Panc1 (cell line): ENCODE data around the gene PCDHGA2. TPM values are rescaled to one million over a fixed set of nuclear protein-coding genes. Genes with fewer than 3 reads are reported as not detected.
A peak's percentile ranks its signal among the peaks of the same experiment; 100 is the strongest.
"Not testable (repeated sequence)": the region's sequence is repeated elsewhere in the genome, so short reads cannot be mapped to it uniquely, and the experiment has no call there.

Source experiments
- ATAC-seq: fragments of 200-7000 bp; cut with Tn5 transposase; 2 replicates; pipeline ENCODE4 v1.9.1; 2020; ENCODE audit warnings: mild to moderate bottlenecking, moderate library complexity
- BruUV-seq: library from RNA; stranded (reverse); fragments of 400-500 nt; replicated peaks from 2 replicates; lab custom pipeline; 2021; lab: Mats Ljungman, UMichigan
- CTCF ChIA-PET: fragments of 300-600 bp; sonication (Branson Sonifier 250); formaldehyde crosslinking; loops from one replicate; lab custom pipeline; 2022; ENCODE audit warnings: antibody characterized with exemption; lab: Charles Lee
- POLR2A ChIA-PET: fragments of 300-600 bp; sonication (Branson Sonifier 250); formaldehyde crosslinking; loops from one replicate; lab custom pipeline; 2022; ENCODE audit warnings: antibody characterized with exemption; lab: Charles Lee
- DNase-seq: peaks from one replicate; pipeline ENCODE4 v3.0.0-alpha.2; 2010; ENCODE audit warnings: low read depth, low spot score
- H3K27ac ChIP-seq: 2 replicates; pipeline ENCODE4 v1.5.1; 2011; ENCODE audit warnings: mild to moderate bottlenecking, low read length, inconsistent platforms
- H3K27me3 ChIP-seq: fragments of 200-500 bp; sonication (Bioruptor generic); 2 replicates; pipeline ENCODE4 v1.6.0; 2014; ENCODE audit warnings: low read length, inconsistent platforms; ENCODE audit not compliant: control insufficient read depth, insufficient read depth
- H3K36me3 ChIP-seq: fragments of 200-500 bp; sonication (Bioruptor generic); 2 replicates; pipeline ENCODE4 v1.5.1; 2014; ENCODE audit warnings: inconsistent platforms, mild to moderate bottlenecking, low read length, moderate library complexity; ENCODE audit not compliant: control insufficient read depth, insufficient read depth
- H3K4me1 ChIP-seq: 2 replicates; pipeline ENCODE4 v1.5.1; 2011; ENCODE audit warnings: inconsistent platforms, mild to moderate bottlenecking, low read length, moderate library complexity; ENCODE audit not compliant: control insufficient read depth, insufficient read depth
- H3K4me3 ChIP-seq, 2 experiments: 2 replicates each; pipeline ENCODE4 v1.5.1; 2011 to 2012; ENCODE audit warnings: low read depth in 2 of 2, low read length in 2 of 2, mild to moderate bottlenecking in 2 of 2, inconsistent platforms in 1 of 2, moderate library complexity in 1 of 2
- H3K9me3 ChIP-seq: fragments of 200-500 bp; sonication (Bioruptor generic); 2 replicates; pipeline ENCODE4 v1.5.1; 2014; ENCODE audit warnings: low read depth, mild to moderate bottlenecking, inconsistent platforms, low read length, moderate library complexity; ENCODE audit not compliant: control insufficient read depth, insufficient read depth
- POLR2AphosphoS5 ChIP-seq: IDR thresholded peaks from 2 replicates; pipeline ENCODE4 v1.6.1; 2012; ENCODE audit warnings: mild to moderate bottlenecking, low read depth, low read length, moderate library complexity
- SIN3A ChIP-seq: IDR thresholded peaks from 2 replicates; pipeline ENCODE4 v1.6.1; 2012; ENCODE audit warnings: low read depth, mild to moderate bottlenecking, low read length, moderate library complexity, borderline replicate concordance; ENCODE audit not compliant: insufficient read depth
- TCF7L2 ChIP-seq: IDR thresholded peaks from 2 replicates; pipeline ENCODE4 v1.6.1; 2011; ENCODE audit warnings: mild to moderate bottlenecking, low read depth, low read length, inconsistent platforms
- in situ Hi-C: cut with HindIII; loops from 2 replicates; pipeline ENCODE4 v1.10.0; 2016; ENCODE audit warnings: low sequenced_read_pairs, low pct_unique_long_range_greater_than_20kb
- intact Hi-C: fragments of 100-400 bp; cut with micrococcal nuclease; formaldehyde crosslinking; loops from one replicate; pipeline ENCODE4 v1.10.0; 2022; ENCODE audit not compliant: unreplicated experiment
- total RNA-seq: library from RNA; stranded (reverse); gene quantifications from one replicate; pipeline ENCODE4 v1.2.1, GENCODE V29; 2021; ENCODE audit not compliant: unreplicated experiment
- TF ChIP-seq, protein P1 (sequence below): fragments of 450-650 bp; IDR thresholded peaks from 2 replicates; pipeline ENCODE4 v1.5.1; 2017; ENCODE audit warnings: mild to moderate bottlenecking
- TF ChIP-seq, protein P2 (sequence below), 2 experiments: IDR thresholded peaks; 2 replicates each; pipeline ENCODE4 v1.6.1; 2011 to 2012; ENCODE audit warnings: low read depth in 2 of 2, control low read depth in 1 of 2, low read length in 1 of 2, mild to moderate bottlenecking in 1 of 2, moderate library complexity in 1 of 2; ENCODE audit not compliant: insufficient read depth in 1 of 2

PCDHGA2 gene
- total RNA-seq, 1 experiment from 2014 or later, result 0.05 TPM

DNA sequence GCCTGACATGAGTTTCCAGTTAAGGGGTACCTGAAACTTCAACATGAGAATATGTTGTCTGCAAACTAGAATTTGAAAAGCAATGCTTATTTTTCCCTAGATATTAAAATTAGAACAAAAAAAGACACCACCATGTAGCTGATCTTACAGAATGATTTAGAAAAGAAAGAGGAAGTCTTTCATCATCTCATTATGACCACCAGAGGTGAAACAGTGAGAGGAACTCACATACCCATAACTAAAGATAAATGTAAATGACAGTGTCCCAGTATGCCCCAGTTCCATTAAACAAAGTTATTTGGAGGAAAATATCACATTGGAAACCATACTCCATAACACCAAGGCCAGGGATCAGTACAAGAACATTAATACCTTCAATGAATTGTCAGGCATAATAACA, 24.8 kb upstream of the PCDHGA2 start:
- POLR2A ChIA-PET, result no interaction called here

DNA sequence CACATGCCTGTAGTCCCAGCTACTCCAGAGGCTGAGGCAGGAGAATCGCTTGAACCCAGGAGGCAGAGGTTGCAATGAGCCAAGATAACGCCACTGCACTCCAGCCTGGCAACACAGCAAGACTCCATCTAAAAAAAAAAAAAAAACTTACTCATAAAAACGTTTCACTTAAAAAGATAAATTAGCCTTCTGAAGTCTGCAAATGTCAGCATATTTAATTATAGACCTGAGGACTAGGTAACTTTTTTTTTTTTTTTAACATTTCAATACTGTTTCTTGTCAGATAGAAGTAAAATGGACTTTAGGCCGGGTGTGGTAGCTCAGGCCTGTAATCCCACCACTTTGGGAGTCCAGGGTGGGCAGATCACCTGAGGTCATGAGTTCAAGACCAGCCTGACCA, 21.6 kb upstream of the PCDHGA2 start:
- in situ Hi-C loops, H3K4me1 ChIP-seq, H3K4me3 ChIP-seq, H3K27ac ChIP-seq, BruUV-seq, H3K27me3 ChIP-seq, CTCF ChIA-PET, DNase-seq, ATAC-seq, H3K36me3 ChIP-seq: not testable (repeated sequence)
- peaks cover 64% of the 10 kb centered on the region for H3K9me3 ChIP-seq
- POLR2A ChIA-PET, result interaction anchor here (0.6 kb wide), 2 partner anchors 57 to 1673 kb away, joined by 3 to 4 read pairs; no protein-coding TSS in a partner anchor
- intact Hi-C loops, result loop anchor here (10.0 kb wide), 1 partner anchor 52 kb away; no protein-coding TSS in a partner anchor

More for the DNA sequence above, 24.8 kb upstream of the PCDHGA2 start:
- peaks cover 65% of the 10 kb centered on the region for H3K9me3 ChIP-seq
- intact Hi-C loops (loop anchor here (10.0 kb wide), 1 partner anchor 49 kb away; no protein-coding TSS in a partner anchor), in situ Hi-C loops (no loop called here)
- TF ChIP-seq, protein P1, sequence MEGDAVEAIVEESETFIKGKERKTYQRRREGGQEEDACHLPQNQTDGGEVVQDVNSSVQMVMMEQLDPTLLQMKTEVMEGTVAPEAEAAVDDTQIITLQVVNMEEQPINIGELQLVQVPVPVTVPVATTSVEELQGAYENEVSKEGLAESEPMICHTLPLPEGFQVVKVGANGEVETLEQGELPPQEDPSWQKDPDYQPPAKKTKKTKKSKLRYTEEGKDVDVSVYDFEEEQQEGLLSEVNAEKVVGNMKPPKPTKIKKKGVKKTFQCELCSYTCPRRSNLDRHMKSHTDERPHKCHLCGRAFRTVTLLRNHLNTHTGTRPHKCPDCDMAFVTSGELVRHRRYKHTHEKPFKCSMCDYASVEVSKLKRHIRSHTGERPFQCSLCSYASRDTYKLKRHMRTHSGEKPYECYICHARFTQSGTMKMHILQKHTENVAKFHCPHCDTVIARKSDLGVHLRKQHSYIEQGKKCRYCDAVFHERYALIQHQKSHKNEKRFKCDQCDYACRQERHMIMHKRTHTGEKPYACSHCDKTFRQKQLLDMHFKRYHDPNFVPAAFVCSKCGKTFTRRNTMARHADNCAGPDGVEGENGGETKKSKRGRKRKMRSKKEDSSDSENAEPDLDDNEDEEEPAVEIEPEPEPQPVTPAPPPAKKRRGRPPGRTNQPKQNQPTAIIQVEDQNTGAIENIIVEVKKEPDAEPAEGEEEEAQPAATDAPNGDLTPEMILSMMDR, result no peak
- TF ChIP-seq POLR2AphosphoS5, result no peak
- TF ChIP-seq TCF7L2, result no peak
- TF ChIP-seq, protein P2, sequence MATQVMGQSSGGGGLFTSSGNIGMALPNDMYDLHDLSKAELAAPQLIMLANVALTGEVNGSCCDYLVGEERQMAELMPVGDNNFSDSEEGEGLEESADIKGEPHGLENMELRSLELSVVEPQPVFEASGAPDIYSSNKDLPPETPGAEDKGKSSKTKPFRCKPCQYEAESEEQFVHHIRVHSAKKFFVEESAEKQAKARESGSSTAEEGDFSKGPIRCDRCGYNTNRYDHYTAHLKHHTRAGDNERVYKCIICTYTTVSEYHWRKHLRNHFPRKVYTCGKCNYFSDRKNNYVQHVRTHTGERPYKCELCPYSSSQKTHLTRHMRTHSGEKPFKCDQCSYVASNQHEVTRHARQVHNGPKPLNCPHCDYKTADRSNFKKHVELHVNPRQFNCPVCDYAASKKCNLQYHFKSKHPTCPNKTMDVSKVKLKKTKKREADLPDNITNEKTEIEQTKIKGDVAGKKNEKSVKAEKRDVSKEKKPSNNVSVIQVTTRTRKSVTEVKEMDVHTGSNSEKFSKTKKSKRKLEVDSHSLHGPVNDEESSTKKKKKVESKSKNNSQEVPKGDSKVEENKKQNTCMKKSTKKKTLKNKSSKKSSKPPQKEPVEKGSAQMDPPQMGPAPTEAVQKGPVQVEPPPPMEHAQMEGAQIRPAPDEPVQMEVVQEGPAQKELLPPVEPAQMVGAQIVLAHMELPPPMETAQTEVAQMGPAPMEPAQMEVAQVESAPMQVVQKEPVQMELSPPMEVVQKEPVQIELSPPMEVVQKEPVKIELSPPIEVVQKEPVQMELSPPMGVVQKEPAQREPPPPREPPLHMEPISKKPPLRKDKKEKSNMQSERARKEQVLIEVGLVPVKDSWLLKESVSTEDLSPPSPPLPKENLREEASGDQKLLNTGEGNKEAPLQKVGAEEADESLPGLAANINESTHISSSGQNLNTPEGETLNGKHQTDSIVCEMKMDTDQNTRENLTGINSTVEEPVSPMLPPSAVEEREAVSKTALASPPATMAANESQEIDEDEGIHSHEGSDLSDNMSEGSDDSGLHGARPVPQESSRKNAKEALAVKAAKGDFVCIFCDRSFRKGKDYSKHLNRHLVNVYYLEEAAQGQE (IDR thresholded peaks at IDR 0.05; ENCODE audit: insufficient read depth in 1 of 2, low read depth in 2 of 2, low read length in 1 of 2), result no peak
- TF ChIP-seq SIN3A, result no peak
- H3K4me3 ChIP-seq, result no peak overlapping the region
- no peaks in the 10 kb centered on the region for H3K27me3 ChIP-seq
- H3K36me3 ChIP-seq, result no peaks in the 10 kb centered on the region
- DNase-seq (no peak), ATAC-seq (no peak)
- CTCF ChIA-PET, result no interaction called here
- no peaks in the 10 kb centered on the region for H3K4me1 ChIP-seq
- H3K27ac ChIP-seq, result no peak overlapping the region
- BruUV-seq, result no TSS peak

DNA sequence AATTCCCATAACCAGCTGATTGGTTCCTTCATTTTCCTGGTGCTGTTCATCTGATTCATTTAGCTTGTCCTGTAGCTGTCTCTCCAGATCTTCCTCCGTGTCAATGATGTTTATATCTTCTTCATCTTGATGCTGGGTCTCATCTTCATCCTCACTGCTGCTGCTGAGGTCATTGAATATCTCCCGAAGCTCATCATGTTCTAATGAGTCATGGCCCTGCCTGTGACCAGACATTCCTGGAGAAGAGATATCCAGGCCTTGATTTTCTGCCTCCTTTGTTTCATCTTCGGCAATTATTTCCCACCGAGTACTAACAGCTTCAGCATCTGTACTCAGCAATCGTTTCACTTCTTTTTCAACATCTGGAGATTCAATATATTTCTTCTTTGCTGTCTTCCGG, 19.4 kb upstream of the PCDHGA2 start:
- CTCF ChIA-PET, result interaction anchor here (1.4 kb wide), 1 partner anchor 11 kb away, joined by 7 read pairs; the partner anchor contains the start of gene PCDHGA1
- H3K4me1 ChIP-seq, result no peaks in the 10 kb centered on the region
- ATAC-seq (no peak), DNase-seq (no peak)
- no peaks in the 10 kb centered on the region for H3K27me3 ChIP-seq
- intact Hi-C loops, result loop anchor here (10.0 kb wide), 1 partner anchor 54 kb away; no protein-coding TSS in a partner anchor
- peaks cover 55% of the 10 kb centered on the region for H3K9me3 ChIP-seq
- in situ Hi-C loops, result no loop called here
- no peak overlapping the region for H3K27ac ChIP-seq
- peak overlapping the region; percentile 82 to 91; a peak in 3 of 4 replicates for H3K4me3 ChIP-seq
- BruUV-seq, result TSS peak; percentile 85
- POLR2A ChIA-PET, result no interaction called here
- H3K36me3 ChIP-seq, result peaks cover 2% of the 10 kb centered on the region
- no peak for TF ChIP-seq SIN3A
- TF ChIP-seq, protein P2 (IDR thresholded peaks at IDR 0.05; ENCODE audit: insufficient read depth in 1 of 2, low read depth in 2 of 2, low read length in 1 of 2), result no peak
